CD4-positive, alpha-beta T cell (primary cell): ENCODE data around the gene SNAP25. TPM values are rescaled to one million over a fixed set of nuclear protein-coding genes. Genes with fewer than 3 reads are reported as not detected.

Experiments
- ATAC-seq: fragments of 200-7000 bp; cut with Tn5 transposase; one replicate; pipeline ENCODE4 v1.10.0; 2022; ENCODE audit warnings: mild to moderate bottlenecking; ENCODE audit not compliant: poor library complexity
- CTCF ChIA-PET: fragments of 350-600 bp; sonication (Branson Sonifier 250); formaldehyde crosslinking; loops from one replicate; lab custom pipeline; 2021; ENCODE audit warnings: antibody characterized with exemption, inconsistent platforms; lab: Charles Lee
- POLR2A ChIA-PET: fragments of 350-600 bp; sonication (Branson Sonifier 250); formaldehyde crosslinking; loops from one replicate; lab custom pipeline; 2021; ENCODE audit warnings: antibody characterized with exemption, inconsistent platforms; lab: Charles Lee
- DNase-seq, 14 experiments: peaks; one replicate each; pipeline ENCODE4 v3.0.0-alpha.2; 2013 to 2020; ENCODE audit warnings: mixed read lengths in 2 of 14
- H3K27ac ChIP-seq, 2 donors: one replicate each; pipeline versions ENCODE4 v1.5.1 to v1.7.0; 2013; ENCODE audit warnings: low read length in 2 of 2, low read depth in 1 of 2, mild to moderate bottlenecking in 1 of 2
- H3K27me3 ChIP-seq, 2 experiments: 1 replicate in 1 of 2; 2 replicates in 1 of 2; pipeline versions ENCODE4 v1.6.1 to v1.7.0; 2013; ENCODE audit warnings: low read length in 2 of 2, control low read depth in 1 of 2, mild to moderate bottlenecking in 1 of 2, moderate library complexity in 1 of 2; ENCODE audit not compliant: insufficient read depth in 2 of 2, control insufficient read depth in 1 of 2
- H3K36me3 ChIP-seq: one replicate; pipeline ENCODE4 v1.6.1; 2013; ENCODE audit warnings: low read length, control low read depth; ENCODE audit not compliant: insufficient read depth
- H3K4me1 ChIP-seq: one replicate; pipeline ENCODE4 v1.6.1; 2013; ENCODE audit warnings: low read length, control low read depth; ENCODE audit not compliant: insufficient read depth
- H3K4me3 ChIP-seq: one replicate; pipeline ENCODE4 v1.5.1; 2013; ENCODE audit warnings: mild to moderate bottlenecking, low read length, moderate library complexity
- H3K9me3 ChIP-seq, 2 experiments: 1 replicate in 1 of 2; 2 replicates in 1 of 2; pipeline versions ENCODE4 v1.6.1 to v1.7.0; 2013; ENCODE audit warnings: low read length in 2 of 2, mild to moderate bottlenecking in 2 of 2, control low read depth in 1 of 2, moderate library complexity in 1 of 2; ENCODE audit not compliant: control insufficient read depth in 1 of 2, insufficient read depth in 1 of 2
- H3K27ac Mint-ChIP-seq: one replicate; pipeline ENCODE4 v1.8.0; 2020; ENCODE audit warnings: mixed read lengths
- H3K27me3 Mint-ChIP-seq: one replicate; pipeline ENCODE4 v1.8.0; 2021; ENCODE audit warnings: mixed read lengths
- H3K36me3 Mint-ChIP-seq: one replicate; pipeline ENCODE4 v1.8.0; 2021; ENCODE audit warnings: low read depth, mixed read lengths
- H3K4me1 Mint-ChIP-seq: one replicate; pipeline ENCODE4 v1.8.0; 2021; ENCODE audit warnings: low read depth, mixed read lengths
- H3K4me3 Mint-ChIP-seq: one replicate; pipeline ENCODE4 v1.8.0; 2020; ENCODE audit warnings: mild to moderate bottlenecking, mixed read lengths
- H3K9me3 Mint-ChIP-seq: one replicate; pipeline ENCODE4 v1.8.0; 2020; ENCODE audit warnings: mixed read lengths
- intact Hi-C, 2 experiments: fragments of 100-400 bp; cut with DNase I in 1 of 2; cut with micrococcal nuclease in 1 of 2; formaldehyde crosslinking; loops; one replicate each; pipeline versions ENCODE4 v1.15.1 to v1.9.0; 2023 to 2025; cut with DNase I, micrococcal nuclease
- total RNA-seq, 174 experiments: library from RNA in 2 of 174; stranded (reverse) in 2 of 174; gene quantifications; one replicate each; pipeline ENCODE4 v1.2.3 and lab custom pipeline; 2021 to 2026
- TF ChIP-seq, protein P1 (sequence below): fragments of 200-600 bp; IDR thresholded peaks from one replicate; pipeline ENCODE4 v1.8.0; 2022; ENCODE audit warnings: antibody characterized with exemption, mild to moderate bottlenecking

Gene SNAP25
- total RNA-seq, 2 experiments from 2014 or later, result not detected

- ChIA-PET CTCF (no interaction called here), POLR2A (no interaction called here)
- TF ChIP-seq, protein P1, sequence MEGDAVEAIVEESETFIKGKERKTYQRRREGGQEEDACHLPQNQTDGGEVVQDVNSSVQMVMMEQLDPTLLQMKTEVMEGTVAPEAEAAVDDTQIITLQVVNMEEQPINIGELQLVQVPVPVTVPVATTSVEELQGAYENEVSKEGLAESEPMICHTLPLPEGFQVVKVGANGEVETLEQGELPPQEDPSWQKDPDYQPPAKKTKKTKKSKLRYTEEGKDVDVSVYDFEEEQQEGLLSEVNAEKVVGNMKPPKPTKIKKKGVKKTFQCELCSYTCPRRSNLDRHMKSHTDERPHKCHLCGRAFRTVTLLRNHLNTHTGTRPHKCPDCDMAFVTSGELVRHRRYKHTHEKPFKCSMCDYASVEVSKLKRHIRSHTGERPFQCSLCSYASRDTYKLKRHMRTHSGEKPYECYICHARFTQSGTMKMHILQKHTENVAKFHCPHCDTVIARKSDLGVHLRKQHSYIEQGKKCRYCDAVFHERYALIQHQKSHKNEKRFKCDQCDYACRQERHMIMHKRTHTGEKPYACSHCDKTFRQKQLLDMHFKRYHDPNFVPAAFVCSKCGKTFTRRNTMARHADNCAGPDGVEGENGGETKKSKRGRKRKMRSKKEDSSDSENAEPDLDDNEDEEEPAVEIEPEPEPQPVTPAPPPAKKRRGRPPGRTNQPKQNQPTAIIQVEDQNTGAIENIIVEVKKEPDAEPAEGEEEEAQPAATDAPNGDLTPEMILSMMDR, result no peak
- intact Hi-C loops, result no loop called here
- Histone ChIP-seq H3K27ac (no peak overlapping the region), H3K4me3 (no peak overlapping the region), H3K27me3 (peaks cover 0 to 4% of the 10 kb centered on the region in 2 experiments), H3K9me3 (no peaks in the 10 kb centered on the region), H3K36me3 (no peaks in the 10 kb centered on the region), H3K4me1 (peaks cover 3% of the 10 kb centered on the region)
- H3K4me3 Mint-ChIP-seq, result no peak overlapping the region
- no peaks in the 10 kb centered on the region for H3K9me3 Mint-ChIP-seq
- H3K36me3 Mint-ChIP-seq, result no peaks in the 10 kb centered on the region
- H3K27me3 Mint-ChIP-seq, result peaks cover 25% of the 10 kb centered on the region
- H3K27ac Mint-ChIP-seq, result no peak overlapping the region
- no peak for ATAC-seq
- H3K4me1 Mint-ChIP-seq, result peaks cover 13% of the 10 kb centered on the region
- peak in 3 of 14 experiments; percentile 8 to 42 (median 9) for DNase-seq
Observed at GRCh38 chr20:10306440-10307358, 88.1 kb downstream of the SNAP25 start.

DNA sequence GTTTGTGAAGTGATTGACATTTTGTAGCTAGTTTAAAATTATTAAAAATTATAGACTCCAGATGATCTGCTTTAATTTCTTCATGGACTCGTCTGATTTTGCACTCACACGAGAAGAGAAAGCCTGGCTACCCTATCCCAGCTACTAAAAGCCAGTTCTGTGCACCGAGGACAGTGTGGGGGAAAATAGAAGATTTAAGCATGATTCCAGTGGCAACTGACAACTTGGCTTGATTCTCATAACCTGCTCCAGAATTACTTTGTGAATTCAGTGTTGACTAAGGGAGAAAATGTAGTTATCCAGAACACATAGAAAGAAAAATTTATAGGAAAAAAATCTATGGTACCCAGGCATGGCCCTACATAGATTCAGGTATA, 88.7 kb downstream of the SNAP25 start:
- Mint-ChIP-seq H3K4me3 (no peak overlapping the region), H3K4me1 (peaks cover 13% of the 10 kb centered on the region), H3K9me3 (no peaks in the 10 kb centered on the region), H3K27me3 (peaks cover 32% of the 10 kb centered on the region), H3K36me3 (no peaks in the 10 kb centered on the region), H3K27ac (no peak overlapping the region)
- TF ChIP-seq, protein P1, result no peak
- Histone ChIP-seq H3K27ac (no peak overlapping the region), H3K4me3 (no peak overlapping the region), H3K36me3 (no peaks in the 10 kb centered on the region), H3K27me3 (peaks cover 0 to 4% of the 10 kb centered on the region in 2 experiments), H3K4me1 (peaks cover 3% of the 10 kb centered on the region), H3K9me3 (no peaks in the 10 kb centered on the region)
- DNase-seq, result no peak
- ATAC-seq, result no peak
- ChIA-PET CTCF (no interaction called here), POLR2A (no interaction called here)
- intact Hi-C loops, result no loop called here

DNA sequence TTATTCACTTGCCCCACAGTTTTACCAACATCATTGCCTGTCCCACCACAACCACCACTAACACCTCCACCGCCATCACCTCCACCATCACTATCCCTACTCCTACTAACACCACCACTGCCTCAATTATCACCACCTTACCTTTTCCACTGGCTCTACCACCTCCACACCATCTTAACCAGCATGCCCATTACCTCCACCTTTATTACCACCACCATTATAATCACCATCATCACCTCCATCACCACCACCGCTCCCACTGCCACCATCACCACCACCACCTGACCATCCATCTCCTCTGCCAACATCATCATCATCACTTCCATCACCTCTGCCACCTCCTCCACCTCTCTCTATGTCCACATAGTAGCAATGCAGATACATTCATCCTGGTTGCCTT, 90.0 kb downstream of the SNAP25 start:
- POLR2A ChIA-PET, result no interaction called here
- Mint-ChIP-seq H3K36me3 (no peaks in the 10 kb centered on the region), H3K27ac (no peak overlapping the region), H3K4me1 (peaks cover 13% of the 10 kb centered on the region), H3K4me3 (no peak overlapping the region), H3K27me3 (peaks cover 37% of the 10 kb centered on the region), H3K9me3 (no peaks in the 10 kb centered on the region)
- no peak for DNase-seq
- TF ChIP-seq, protein P1, result no peak
- no peaks in the 10 kb centered on the region for H3K36me3 ChIP-seq
- CTCF ChIA-PET, result no interaction called here
- peaks cover 0 to 4% of the 10 kb centered on the region in 2 experiments for H3K27me3 ChIP-seq
- H3K4me1 ChIP-seq, result peaks cover 3% of the 10 kb centered on the region
- ATAC-seq, result no peak
- H3K4me3 ChIP-seq, result no peak overlapping the region
- intact Hi-C loops, result no loop called here
- no peaks in the 10 kb centered on the region for H3K9me3 ChIP-seq
- no peak overlapping the region for H3K27ac ChIP-seq
